ENCODE results near the gene SERP2. TPM values are rescaled to one million over a fixed set of nuclear protein-coding genes. Genes with fewer than 3 reads are reported as not detected.

SERP2 gene
- total RNA-seq, 2 donors from 2014 or later = 1.6 to 5.2 TPM

- ATAC-seq = no peak
- no peak for DNase-seq
- H3K36me3 ChIP-seq (replicated peaks in 1 of 2; ENCODE audit: insufficient read depth in 1 of 2, low read depth in 2 of 2) = no peaks in the 10 kb centered on the region
- no peaks in the 10 kb centered on the region for H3K4me1 ChIP-seq
- no peak overlapping the region for H3K27ac ChIP-seq
- H3K27me3 ChIP-seq = no peaks in the 10 kb centered on the region
- no peak overlapping the region for H3K4me3 ChIP-seq
- H3K9me3 ChIP-seq = no peaks in the 10 kb centered on the region
- TF ChIP-seq POLR2A (IDR thresholded peaks at IDR 0.05) = no peak
- no peak for TF ChIP-seq CTCF (IDR thresholded peaks at IDR 0.05)
- intact Hi-C loops (cut with DNase I) = no loop called here
- WGBS, 2 donors = 61 to 69% methylated on average over 4 of the region's 4 CpGs
Measured at GRCh38 chr13:44389060-44389666, 15.5 kb downstream of the SERP2 start.

- no peak overlapping the region for H3K4me3 ChIP-seq
- WGBS, 2 donors = 78 to 88% methylated on average over 1 of the region's 1 CpG
- H3K9me3 ChIP-seq = no peaks in the 10 kb centered on the region
Measured at GRCh38 chr13:44389876-44390275, 16.3 kb downstream of the SERP2 start.

GRCh38 chr13:44393391-44393790 lies 19.8 kb downstream of the SERP2 start:
- no peaks in the 10 kb centered on the region for H3K9me3 ChIP-seq
- 20 to 21% methylated on average over 8 of the region's 8 CpGs for WGBS, 2 donors
- no peaks in the 10 kb centered on the region for H3K4me1 ChIP-seq
- no peaks in the 10 kb centered on the region for H3K36me3 ChIP-seq (replicated peaks in 1 of 2; ENCODE audit: insufficient read depth in 1 of 2, low read depth in 2 of 2)
- ATAC-seq (peak; percentile 63), DNase-seq (peak in 3 of 4 donors; percentile 15 to 52 (median 34))
- no peak overlapping the region for H3K27ac ChIP-seq
- H3K4me3 ChIP-seq = no peak overlapping the region
- TF ChIP-seq CTCF (IDR thresholded peaks at IDR 0.05) = peak in 3 of 7 experiments; percentile 2 to 8 (median 6)
- no peak for TF ChIP-seq POLR2A (IDR thresholded peaks at IDR 0.05)
- no peaks in the 10 kb centered on the region for H3K27me3 ChIP-seq
- intact Hi-C loops (cut with DNase I) = no loop called here

More at GRCh38 chr13:44389876-44390275, 16.3 kb downstream of the SERP2 start:
- Histone ChIP-seq H3K27ac (no peak overlapping the region), H3K36me3 (replicated peaks in 1 of 2; ENCODE audit: insufficient read depth in 1 of 2, low read depth in 2 of 2) (no peaks in the 10 kb centered on the region), H3K27me3 (no peaks in the 10 kb centered on the region), H3K4me1 (no peaks in the 10 kb centered on the region)
- DNase-seq = no peak
- intact Hi-C loops (cut with DNase I) = no loop called here
- TF ChIP-seq POLR2A (IDR thresholded peaks at IDR 0.05) (no peak), CTCF (IDR thresholded peaks at IDR 0.05) (no peak)
- no peak for ATAC-seq

GRCh38 chr13:44394658-44395057 lies 21.0 kb downstream of the SERP2 start:
- Histone ChIP-seq H3K4me1 (no peaks in the 10 kb centered on the region), H3K27ac (no peak overlapping the region), H3K4me3 (no peak overlapping the region), H3K9me3 (no peaks in the 10 kb centered on the region), H3K36me3 (replicated peaks in 1 of 2; ENCODE audit: insufficient read depth in 1 of 2, low read depth in 2 of 2) (no peaks in the 10 kb centered on the region), H3K27me3 (no peaks in the 10 kb centered on the region)
- intact Hi-C loops (cut with DNase I) = no loop called here
- DNase-seq (no peak), ATAC-seq (no peak)
- TF ChIP-seq CTCF (IDR thresholded peaks at IDR 0.05) (no peak), POLR2A (IDR thresholded peaks at IDR 0.05) (no peak)
